HUES48 (cell line): Measurements from ENCODE around the gene RPL5.

ENCODE experiments used
- H3K27ac ChIP-seq: one replicate; pipeline ENCODE4 v1.7.0; 2013; ENCODE audit warnings: low read depth, low read length, inconsistent platforms
- H3K27me3 ChIP-seq: 2 replicates; pipeline ENCODE4 v1.6.1; 2013; ENCODE audit warnings: mild to moderate bottlenecking, low read length; ENCODE audit not compliant: control insufficient read depth, insufficient read depth
- H3K36me3 ChIP-seq: 2 replicates; pipeline ENCODE4 v1.6.1; 2013; ENCODE audit warnings: low read length; ENCODE audit not compliant: control insufficient read depth, insufficient read depth
- H3K4me1 ChIP-seq: 2 replicates; pipeline ENCODE4 v1.6.1; 2013; ENCODE audit warnings: mild to moderate bottlenecking, low read length; ENCODE audit not compliant: control insufficient read depth, insufficient read depth
- H3K4me3 ChIP-seq: 2 replicates; pipeline ENCODE4 v1.5.1; 2013; ENCODE audit warnings: mild to moderate bottlenecking, low read depth, low read length
- H3K9ac ChIP-seq: 2 replicates; pipeline ENCODE4 v1.6.1; 2013; ENCODE audit warnings: mild to moderate bottlenecking, low read depth, low read length, moderate library complexity
- H3K9me3 ChIP-seq: 2 replicates; pipeline ENCODE4 v1.6.1; 2013; ENCODE audit warnings: low read length; ENCODE audit not compliant: control insufficient read depth, insufficient read depth

The RPL5 gene

DNA sequence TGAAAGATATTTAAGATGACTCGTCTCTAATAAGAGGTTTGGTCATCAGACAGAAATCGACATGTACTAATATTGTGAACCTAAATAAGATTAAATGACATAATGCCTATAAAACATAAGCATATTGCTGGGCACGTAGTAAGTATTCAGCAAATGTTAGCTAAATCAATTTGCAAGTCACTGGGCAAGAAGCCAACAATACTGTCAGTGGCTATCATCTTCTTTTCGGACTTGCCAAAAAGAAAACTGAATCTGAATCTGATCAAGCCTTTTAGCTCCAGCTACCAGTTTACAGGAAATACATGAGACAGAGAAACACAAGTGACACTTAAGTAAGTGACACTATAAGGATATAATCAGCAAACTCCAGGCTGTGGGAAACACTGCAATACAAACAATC, 46.0 kb downstream of the RPL5 start:
- H3K4me1 ChIP-seq, result peaks cover 9% of the 10 kb centered on the region; the same call in 1 of the 2 replicates
- H3K27ac ChIP-seq, result no peak overlapping the region
- no peaks in the 10 kb centered on the region for H3K27me3 ChIP-seq
- no peaks in the 10 kb centered on the region for H3K9me3 ChIP-seq
- no peaks in the 10 kb centered on the region for H3K36me3 ChIP-seq
- no peak overlapping the region for H3K4me3 ChIP-seq
- no peak overlapping the region for H3K9ac ChIP-seq

DNA sequence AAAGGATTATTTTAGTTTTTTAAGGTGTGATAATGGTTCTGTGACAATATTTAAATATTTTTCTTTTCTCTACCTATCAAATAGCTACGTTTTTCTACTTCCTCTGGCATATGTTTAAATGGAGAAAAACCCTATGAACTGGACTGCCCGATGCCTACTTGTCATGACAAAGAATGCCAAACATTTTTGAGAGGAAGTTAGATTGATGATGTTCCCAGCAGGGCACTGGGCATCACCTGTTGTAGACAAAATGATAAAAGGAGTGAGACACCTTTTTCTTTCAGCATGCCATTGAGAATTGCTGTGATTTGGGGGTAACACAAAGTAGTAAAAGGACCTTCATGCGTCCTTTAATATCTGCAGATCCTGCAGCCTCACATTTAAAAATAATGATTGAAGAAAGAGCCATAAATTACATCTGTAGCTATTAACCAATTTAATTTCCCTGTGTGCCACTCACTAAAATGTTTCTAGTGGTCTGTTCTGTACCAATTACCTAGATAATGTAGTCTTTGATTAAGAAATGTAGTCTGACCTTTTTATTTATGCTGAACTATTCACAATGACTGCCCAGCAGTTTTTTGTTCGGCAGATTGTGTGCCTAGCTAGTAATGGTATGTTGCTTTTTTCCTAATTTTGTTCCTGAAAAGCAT, 47.6 kb downstream of the RPL5 start:
- Histone ChIP-seq H3K27ac (no peak overlapping the region), H3K9me3 (no peaks in the 10 kb centered on the region), H3K36me3 (no peaks in the 10 kb centered on the region), H3K4me1 (peaks cover 9% of the 10 kb centered on the region; the same call in 1 of the 2 replicates), H3K4me3 (no peak overlapping the region), H3K9ac (no peak overlapping the region), H3K27me3 (no peaks in the 10 kb centered on the region)

- Histone ChIP-seq H3K9me3 (no peaks in the 10 kb centered on the region), H3K4me1 (peaks cover 9% of the 10 kb centered on the region; the same call in 1 of the 2 replicates), H3K27ac (no peak overlapping the region), H3K27me3 (no peaks in the 10 kb centered on the region), H3K9ac (no peak overlapping the region), H3K36me3 (no peaks in the 10 kb centered on the region), H3K4me3 (no peak overlapping the region)
Measured at GRCh38 chr1:92881391-92881790, 49.6 kb downstream of the RPL5 start.

DNA sequence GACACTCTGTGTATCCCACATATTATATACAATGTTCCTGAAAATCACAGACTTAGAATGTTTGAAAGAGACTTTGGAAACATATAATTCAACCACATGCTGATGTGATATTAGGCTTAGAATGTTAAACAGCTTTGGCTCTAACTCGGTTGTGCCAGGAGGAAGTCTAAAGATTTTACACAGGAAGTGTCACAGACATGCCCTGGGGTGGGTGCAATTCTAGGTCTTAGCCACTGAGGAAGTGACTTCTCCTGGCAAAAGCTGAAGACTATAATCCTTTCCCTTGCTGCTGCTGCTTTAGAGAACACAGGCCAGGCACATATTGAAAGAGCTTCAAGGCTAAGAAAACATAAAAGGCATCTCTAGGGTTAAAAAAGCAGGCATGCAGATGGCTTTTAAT, 51.0 kb downstream of the RPL5 start:
- H3K4me3 ChIP-seq, result no peak overlapping the region
- H3K9me3 ChIP-seq, result no peaks in the 10 kb centered on the region
- no peak overlapping the region for H3K9ac ChIP-seq
- no peaks in the 10 kb centered on the region for H3K36me3 ChIP-seq
- no peaks in the 10 kb centered on the region for H3K27me3 ChIP-seq
- H3K27ac ChIP-seq, result no peak overlapping the region
- H3K4me1 ChIP-seq, result 0 out of 2 replicates have a peak, but pooled peaks cover under 1% of the 10 kb centered on the region

DNA sequence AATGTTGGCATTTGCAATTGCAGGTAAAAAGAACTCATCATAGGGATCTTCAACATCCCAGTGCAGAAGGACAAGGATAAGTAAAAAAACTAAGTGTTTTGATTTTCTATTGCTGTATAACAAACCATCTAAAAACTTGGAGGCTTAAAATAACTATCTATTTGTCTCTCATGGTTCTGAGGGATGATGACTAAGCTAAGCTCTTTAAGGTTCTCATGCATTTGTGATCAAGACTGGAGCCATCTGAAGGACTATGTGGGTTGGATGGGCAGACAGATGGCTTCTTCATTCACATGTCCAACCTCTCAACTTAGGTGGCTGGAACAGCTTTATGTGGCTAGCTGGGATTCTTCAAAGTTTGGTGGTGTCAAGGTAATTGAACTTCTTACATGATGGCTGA, 51.5 kb downstream of the RPL5 start:
- no peak overlapping the region for H3K27ac ChIP-seq
- H3K4me3 ChIP-seq, result no peak overlapping the region
- no peak overlapping the region for H3K9ac ChIP-seq
- H3K9me3 ChIP-seq, result no peaks in the 10 kb centered on the region
- H3K36me3 ChIP-seq, result no peaks in the 10 kb centered on the region
- no peaks in the 10 kb centered on the region for H3K27me3 ChIP-seq
- no peaks in the 10 kb centered on the region for H3K4me1 ChIP-seq

GRCh38 chr1:92884195-92884594, 52.4 kb downstream of the RPL5 start:
- H3K4me1 ChIP-seq, result no peaks in the 10 kb centered on the region
- H3K4me3 ChIP-seq, result no peak overlapping the region
- no peaks in the 10 kb centered on the region for H3K27me3 ChIP-seq
- H3K27ac ChIP-seq, result no peak overlapping the region
- no peaks in the 10 kb centered on the region for H3K36me3 ChIP-seq
- no peaks in the 10 kb centered on the region for H3K9me3 ChIP-seq
- H3K9ac ChIP-seq, result no peak overlapping the region

GRCh38 chr1:92886886-92887419, 55.1 kb downstream of the RPL5 start:
- no peaks in the 10 kb centered on the region for H3K27me3 ChIP-seq
- no peak overlapping the region for H3K4me3 ChIP-seq
- H3K27ac ChIP-seq, result no peak overlapping the region
- H3K36me3 ChIP-seq, result no peaks in the 10 kb centered on the region
- H3K9me3 ChIP-seq, result 0 out of 2 replicates have a peak, but pooled peaks cover 4% of the 10 kb centered on the region
- no peak overlapping the region for H3K9ac ChIP-seq
- no peaks in the 10 kb centered on the region for H3K4me1 ChIP-seq

DNA sequence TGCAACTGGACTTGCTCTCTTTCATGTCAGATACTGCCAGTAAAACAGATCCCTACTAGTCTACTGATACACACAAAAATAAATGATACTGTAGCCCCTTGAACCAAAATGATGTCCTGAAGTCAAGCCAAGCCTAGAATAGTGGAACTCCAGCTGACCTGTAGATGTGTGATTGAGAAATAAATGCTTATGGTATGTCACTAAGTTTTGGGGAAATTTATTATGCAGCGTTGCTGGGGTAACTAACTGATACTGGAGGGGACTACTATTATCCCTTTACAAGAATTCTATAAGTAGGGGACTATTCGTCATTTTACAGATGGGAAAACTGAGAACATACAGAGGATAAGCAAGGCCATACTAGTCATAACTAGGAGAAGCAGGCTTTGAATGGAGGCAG, 55.6 kb downstream of the RPL5 start:
- Histone ChIP-seq H3K27me3 (no peaks in the 10 kb centered on the region), H3K36me3 (no peaks in the 10 kb centered on the region), H3K4me3 (no peak overlapping the region), H3K9ac (no peak overlapping the region), H3K4me1 (no peaks in the 10 kb centered on the region), H3K9me3 (0 out of 2 replicates have a peak, but pooled peaks cover 4% of the 10 kb centered on the region), H3K27ac (no peak overlapping the region)
